Measurements from ENCODE around the gene BGLAP.

The BGLAP gene

GRCh38 chr1:156226116-156226538 lies 15.9 kb upstream of the BGLAP start:
- Histone ChIP-seq H3K4me2 (peak overlapping the region; percentile 50), H4K20me1 (ENCODE audit: insufficient read depth) (no peaks in the 10 kb centered on the region)

GRCh38 chr1:156226782-156227181 lies 15.2 kb upstream of the BGLAP start:
- Histone ChIP-seq H3K4me3 (IDR thresholded peaks at IDR 0.05; ENCODE audit: insufficient read depth, low read depth, low read length) (peak overlapping the region; percentile 71), H3K79me2 (ENCODE audit: insufficient read depth, low read depth) (no peaks in the 10 kb centered on the region), H3K27me3 (ENCODE audit: insufficient read depth, low read depth) (no peaks in the 10 kb centered on the region), H2AFZ (ENCODE audit: low read depth) (no peak overlapping the region), H3K4me1 (ENCODE audit: low read depth, poor library complexity, severe bottlenecking) (peaks cover 95% of the 10 kb centered on the region), H4K20me1 (ENCODE audit: insufficient read depth) (no peaks in the 10 kb centered on the region), H3K9ac (peak overlapping the region; percentile 0; the same call in 1 of the 2 replicates), H3K36me3 (ENCODE audit: insufficient read depth) (no peaks in the 10 kb centered on the region), H3K4me2 (peak overlapping the region; percentile 50), H3K27ac (peak overlapping the region; percentile 49)
- TF ChIP-seq CTCF (conservative IDR thresholded peaks at IDR 0.05; ENCODE audit: low read depth, low read length) = no peak

More at GRCh38 chr1:156226116-156226538, 15.9 kb upstream of the BGLAP start:
- H3K27ac ChIP-seq = peak overlapping the region; percentile 49
- no peaks in the 10 kb centered on the region for H3K79me2 ChIP-seq (ENCODE audit: insufficient read depth, low read depth)
- no peaks in the 10 kb centered on the region for H3K36me3 ChIP-seq (ENCODE audit: insufficient read depth)
- peak overlapping the region; percentile 0; the same call in 1 of the 2 replicates for H3K9ac ChIP-seq
- H3K27me3 ChIP-seq (ENCODE audit: insufficient read depth, low read depth) = no peaks in the 10 kb centered on the region
- H3K4me3 ChIP-seq (IDR thresholded peaks at IDR 0.05; ENCODE audit: insufficient read depth, low read depth, low read length) = peak overlapping the region; percentile 71
- peaks cover 96% of the 10 kb centered on the region for H3K4me1 ChIP-seq (ENCODE audit: low read depth, poor library complexity, severe bottlenecking)
- H2AFZ ChIP-seq (ENCODE audit: low read depth) = no peak overlapping the region
- no peak for TF ChIP-seq CTCF (conservative IDR thresholded peaks at IDR 0.05; ENCODE audit: low read depth, low read length)

GRCh38 chr1:156228501-156228900 lies 13.5 kb upstream of the BGLAP start:
- Histone ChIP-seq H3K27ac (peak overlapping the region; percentile 58), H4K20me1 (ENCODE audit: insufficient read depth) (no peaks in the 10 kb centered on the region), H3K4me3 (IDR thresholded peaks at IDR 0.05; ENCODE audit: insufficient read depth, low read depth, low read length) (no peak overlapping the region), H3K79me2 (ENCODE audit: insufficient read depth, low read depth) (no peaks in the 10 kb centered on the region), H3K4me2 (peak overlapping the region; percentile 37), H2AFZ (ENCODE audit: low read depth) (no peak overlapping the region), H3K36me3 (ENCODE audit: insufficient read depth) (no peaks in the 10 kb centered on the region), H3K27me3 (ENCODE audit: insufficient read depth, low read depth) (no peaks in the 10 kb centered on the region), H3K9ac (0 out of 2 replicates have a peak overlapping the region, but pooled peaks have one; percentile 0), H3K4me1 (ENCODE audit: low read depth, poor library complexity, severe bottlenecking) (peaks cover 93% of the 10 kb centered on the region)
- TF ChIP-seq CTCF (conservative IDR thresholded peaks at IDR 0.05; ENCODE audit: low read depth, low read length) = no peak

GRCh38 chr1:156229809-156230472 lies 12.0 kb upstream of the BGLAP start:
- Histone ChIP-seq H3K4me3 (IDR thresholded peaks at IDR 0.05; ENCODE audit: insufficient read depth, low read depth, low read length) (no peak overlapping the region), H3K36me3 (ENCODE audit: insufficient read depth) (no peaks in the 10 kb centered on the region), H3K27ac (no peak overlapping the region; the same call in 1 of the 2 replicates), H3K79me2 (ENCODE audit: insufficient read depth, low read depth) (no peaks in the 10 kb centered on the region), H3K4me1 (ENCODE audit: low read depth, poor library complexity, severe bottlenecking) (peaks cover 84% of the 10 kb centered on the region), H2AFZ (ENCODE audit: low read depth) (no peak overlapping the region), H3K9ac (no peak overlapping the region), H3K4me2 (no peak overlapping the region), H4K20me1 (ENCODE audit: insufficient read depth) (no peaks in the 10 kb centered on the region), H3K27me3 (ENCODE audit: insufficient read depth, low read depth) (no peaks in the 10 kb centered on the region)
- TF ChIP-seq CTCF (conservative IDR thresholded peaks at IDR 0.05; ENCODE audit: low read depth, low read length) = no peak
